SK-N-SH (cell line): ENCODE results near the gene HNRNPH3. TPM values are rescaled to one million over a fixed set of nuclear protein-coding genes. Genes with fewer than 3 reads are reported as not detected.

ENCODE experiments used
- CTCF ChIA-PET: fragments of 300-600, 350-600 bp; formaldehyde crosslinking; extraction: SDS; loops from one replicate; lab custom pipeline; 2021; lab: Yijun Ruan, JAX
- POLR2A ChIA-PET: fragments of 350-600 bp; sonication (Branson Sonifier 250); formaldehyde crosslinking; extraction: SDS; loops from one replicate; lab custom pipeline; 2020; ENCODE audit warnings: antibody characterized with exemption, inconsistent platforms; lab: Yijun Ruan, JAX
- DNase-seq: peaks from one replicate; pipeline ENCODE4 v3.0.0; 2012
- H2AFZ ChIP-seq: fragments of 200-600 bp; sonication (generic); 2 replicates; pipeline ENCODE4 v1.8.1; 2016; ENCODE audit warnings: antibody characterized with exemption, mild to moderate bottlenecking, low read depth
- H3F3A ChIP-seq: fragments of 200-600 bp; sonication (generic); replicated peaks from 2 replicates; pipeline ENCODE3; 2016; ENCODE audit warnings: antibody characterized with exemption, mild to moderate bottlenecking; ENCODE audit not compliant: insufficient read depth
- H3K27ac ChIP-seq, 2 experiments: fragments of 200-500 bp in 1 of 2; fragments of 200-600 bp in 1 of 2; sonication (Bioruptor generic) in 1 of 2; sonication (generic), shearing (Covaris generic) in 1 of 2; 2 replicates each; pipeline versions ENCODE4 v1.5.1 to v1.6.1; 2014 to 2016; ENCODE audit warnings: low read depth in 2 of 2, inconsistent platforms in 1 of 2, low read length in 1 of 2, mild to moderate bottlenecking in 1 of 2, mixed read lengths in 1 of 2
- H3K27me3 ChIP-seq: fragments of 200-600 bp; sonication (generic), shearing (Covaris generic); 2 replicates; pipeline ENCODE4 v1.6.1; 2016; ENCODE audit warnings: mixed run types; ENCODE audit not compliant: insufficient read depth
- H3K36me3 ChIP-seq, 2 experiments: fragments of 200-500 bp in 1 of 2; fragments of 200-600 bp in 1 of 2; sonication (Bioruptor generic) in 1 of 2; sonication (generic) in 1 of 2; replicated peaks in 1 of 2; 2 replicates each; pipeline versions ENCODE3 to v1.5.1; 2014 to 2016; ENCODE audit warnings: low read length in 1 of 2, mild to moderate bottlenecking in 1 of 2; ENCODE audit not compliant: insufficient read depth in 2 of 2, control insufficient read depth in 1 of 2
- H3K4me1 ChIP-seq, 2 experiments: fragments of 200-500 bp in 1 of 2; fragments of 200-600 bp in 1 of 2; sonication (Bioruptor generic) in 1 of 2; sonication (generic), shearing (Covaris generic) in 1 of 2; 2 replicates each; pipeline versions ENCODE4 v1.5.1 to v1.6.1; 2014 to 2016; ENCODE audit warnings: low read depth in 1 of 2, low read length in 1 of 2, mixed run types in 1 of 2; ENCODE audit not compliant: insufficient read depth in 2 of 2, control insufficient read depth in 1 of 2
- H3K4me2 ChIP-seq: fragments of 200-600 bp; sonication (generic), shearing (Covaris generic); 2 replicates; pipeline ENCODE4 v1.6.1; 2017; ENCODE audit warnings: mixed run types
- H3K4me3 ChIP-seq, 2 experiments: fragments of 200-500 bp in 1 of 2; fragments of 200-600 bp in 1 of 2; sonication (Bioruptor generic) in 1 of 2; sonication (generic), shearing (Covaris generic) in 1 of 2; 2 replicates each; pipeline versions ENCODE4 v1.5.1 to v1.8.1; 2014 to 2016; ENCODE audit warnings: low read depth in 2 of 2, inconsistent platforms in 1 of 2, low read length in 1 of 2, mild to moderate bottlenecking in 1 of 2, mixed read lengths in 1 of 2, moderate library complexity in 1 of 2
- H3K79me2 ChIP-seq: fragments of 200-600 bp; sonication (generic); 2 replicates; pipeline ENCODE4 v1.8.1; 2017; ENCODE audit warnings: mild to moderate bottlenecking; ENCODE audit not compliant: insufficient read depth
- H3K9ac ChIP-seq: fragments of 200-600 bp; sonication (generic); 2 replicates; pipeline ENCODE4 v1.6.1; 2017; ENCODE audit warnings: mixed run types
- H3K9me2 ChIP-seq: fragments of 200-600 bp; sonication (generic); 2 replicates; pipeline ENCODE4 v1.6.1; 2017; ENCODE audit warnings: mixed run types
- H3K9me3 ChIP-seq: fragments of 200-600 bp; sonication (generic); 2 replicates; pipeline ENCODE4 v1.6.1; 2017; ENCODE audit warnings: mixed run types, mild to moderate bottlenecking, moderate library complexity
- H4K20me1 ChIP-seq: fragments of 200-600 bp; sonication (generic); 2 replicates; pipeline ENCODE4 v1.6.1; 2017; ENCODE audit warnings: mild to moderate bottlenecking, mixed run types; ENCODE audit not compliant: insufficient read depth
- CHD2 ChIP-seq: fragments of 150-350 bp; IDR thresholded peaks from 2 replicates; pipeline ENCODE4 v1.6.1; 2018; ENCODE audit warnings: low read length; ENCODE audit not compliant: partially characterized antibody
- EP300 ChIP-seq, 2 experiments: IDR thresholded peaks; 2 replicates each; pipeline versions ENCODE4 v1.4.0 to v1.6.1; 2012; ENCODE audit warnings: borderline replicate concordance in 1 of 2, low read depth in 1 of 2, low read length in 1 of 2
- FOSL2 ChIP-seq: IDR thresholded peaks from 2 replicates; pipeline ENCODE4 v1.4.0; 2012; ENCODE audit warnings: low read depth, mild to moderate bottlenecking, moderate library complexity, borderline replicate concordance
- FOXJ3 ChIP-seq: sonication (generic); formaldehyde crosslinking; IDR thresholded peaks from 2 replicates; pipeline ENCODE4 v1.5.1; 2020; ENCODE audit warnings: mild to moderate bottlenecking, missing genetic modification reagents
- GABPA ChIP-seq: IDR thresholded peaks from 2 replicates; pipeline ENCODE4 v1.4.0; 2012; ENCODE audit warnings: low read depth, mild to moderate bottlenecking
- GATA2 ChIP-seq: sonication (generic); formaldehyde crosslinking; IDR thresholded peaks from 2 replicates; pipeline ENCODE4 v1.5.0; 2020; ENCODE audit warnings: mild to moderate bottlenecking, missing genetic modification reagents
- IRF3 ChIP-seq: fragments of 150-350 bp; IDR thresholded peaks from 2 replicates; pipeline ENCODE4 v1.6.1; 2016; ENCODE audit warnings: mild to moderate bottlenecking, low read depth, low read length
- MXI1 ChIP-seq: IDR thresholded peaks from 2 replicates; pipeline ENCODE4 v1.6.1; 2012; ENCODE audit warnings: mild to moderate bottlenecking, low read depth, low read length, improper control_type of control experiment
- NFIC ChIP-seq: IDR thresholded peaks from 2 replicates; pipeline ENCODE4 v1.4.0; 2012; ENCODE audit warnings: borderline replicate concordance
- NRF1 ChIP-seq: IDR thresholded peaks from 2 replicates; pipeline ENCODE4 v1.6.1; 2012; ENCODE audit warnings: low read depth, mild to moderate bottlenecking, low read length
- POLR2AphosphoS5 ChIP-seq: IDR thresholded peaks from 2 replicates; pipeline ENCODE4 v1.6.1; 2012; ENCODE audit warnings: low read depth, low read length
- REST ChIP-seq: IDR thresholded peaks from 2 replicates; pipeline ENCODE4 v1.6.1; 2012; ENCODE audit warnings: mild to moderate bottlenecking, low read depth, low read length, moderate library complexity
- RFX5 ChIP-seq: IDR thresholded peaks from 2 replicates; pipeline ENCODE4 v1.6.1; 2012; ENCODE audit warnings: mild to moderate bottlenecking, improper control_type of control experiment, low read length
- SMC3 ChIP-seq: IDR thresholded peaks from 2 replicates; pipeline ENCODE4 v1.6.1; 2012; ENCODE audit warnings: low read depth, low read length, improper control_type of control experiment
- TAF1 ChIP-seq: IDR thresholded peaks from 2 replicates; pipeline ENCODE4 v1.6.1; 2012; ENCODE audit warnings: low read depth, mild to moderate bottlenecking, low read length, moderate library complexity, borderline replicate concordance
- TEAD4 ChIP-seq: IDR thresholded peaks from 2 replicates; pipeline ENCODE4 v1.4.0; 2012; ENCODE audit warnings: mild to moderate bottlenecking, borderline replicate concordance; ENCODE audit not compliant: insufficient read depth
- USF2 ChIP-seq: fragments of 150-350 bp; IDR thresholded peaks from 2 replicates; pipeline ENCODE4 v1.6.1; 2017; ENCODE audit warnings: antibody characterized with exemption, low read length, low read depth, borderline replicate concordance
- YY1 ChIP-seq: IDR thresholded peaks from 2 replicates; pipeline ENCODE4 v1.4.0; 2012; ENCODE audit warnings: low read depth, mild to moderate bottlenecking
- WGBS: methylation state at CpG from one replicate; pipeline ENCODE4 v1.1.6; 2017; ENCODE audit warnings: low lambda C conversion rate; 5-methylcytosine and 5-hydroxymethylcytosine counted together
- polyA plus RNA-seq, 3 experiments: library from polyadenylated mRNA; depleted of rRNA; stranded (reverse); fragments of >200 nt; gene quantifications; 2 replicates each; pipeline ENCODE4 v1.2.3, GENCODE V29; 2012
- TF ChIP-seq, protein P1 (sequence below): fragments of 200-600 bp; sonication (generic); IDR thresholded peaks from 2 replicates; pipeline ENCODE4 v1.6.1; 2017; ENCODE audit warnings: antibody characterized with exemption, mild to moderate bottlenecking, moderate library complexity
- TF ChIP-seq, protein P2 (sequence below): IDR thresholded peaks from 2 replicates; pipeline ENCODE4 v1.4.0; 2012; ENCODE audit warnings: low read depth, borderline replicate concordance
- TF ChIP-seq, protein P3 (sequence below): IDR thresholded peaks from 2 replicates; pipeline ENCODE4; 2012

HNRNPH3 gene
- 58.4 and 73.0 TPM in 2 replicates for polyA plus RNA-seq (2012; rRNA removed)
- 98.3 and 151 TPM in 2 replicates for polyA plus RNA-seq (2012; cell fraction: cytosol; rRNA removed)
- 23.9 and 53.9 TPM in 2 replicates for polyA plus RNA-seq (2012; cell fraction: nucleus; rRNA removed)

DNA sequence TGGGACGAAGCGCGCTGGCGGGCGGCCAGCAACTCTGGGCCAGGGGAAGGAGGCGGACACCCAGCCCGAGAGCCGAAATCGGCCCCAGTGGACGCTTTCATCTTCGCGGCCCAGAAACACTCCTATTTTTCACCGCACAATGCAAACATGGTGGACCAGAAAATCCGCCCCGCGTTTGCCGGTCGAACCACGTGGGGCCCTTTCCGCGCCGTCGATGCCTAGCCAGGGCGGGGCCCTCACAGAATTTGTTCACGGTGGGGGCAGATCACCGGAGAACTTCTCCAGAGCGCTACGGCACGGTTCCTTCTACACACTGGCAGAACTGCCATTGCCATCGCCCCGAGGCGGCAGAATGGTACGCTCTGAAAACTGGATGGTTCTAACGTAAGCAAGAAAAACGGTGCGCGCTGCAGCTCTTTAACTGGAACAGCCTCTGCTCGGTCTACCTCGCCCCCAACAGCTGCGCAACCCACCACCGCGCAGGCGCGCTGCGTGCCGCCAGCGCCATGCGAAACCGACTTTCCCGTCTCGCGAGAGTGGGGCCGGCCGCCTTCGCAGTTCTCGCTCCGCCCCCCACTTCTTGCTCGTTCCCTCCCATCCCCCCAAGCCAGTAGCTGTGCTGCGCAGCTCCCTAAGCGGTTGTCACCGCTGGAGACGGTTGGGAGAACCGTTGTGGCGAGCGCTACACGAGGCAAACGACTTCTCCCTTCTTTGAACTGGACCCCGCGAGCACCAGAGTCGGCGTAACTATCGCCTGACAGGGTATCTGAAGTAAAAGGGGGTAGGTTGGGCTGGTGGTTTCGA, at the start of gene HNRNPH3:
TSS of gene HNRNPH3 (plus strand) at position 610 of the 804 bp plus-strand sequence. CDS start 5,158 bp downstream, outside the sequence.
- peak; percentile 95 for DNase-seq
- Histone ChIP-seq H3K9me2 (no peaks in the 10 kb centered on the region), H3K27ac (peak within 1 kb of the TSS; percentile 95 to 98), H3K79me2 (peaks cover 57% of the 10 kb centered on the region), H3K4me1 (peaks cover 27 to 35% of the 10 kb centered on the region in 2 experiments), H2AFZ (peak within 1 kb of the TSS; percentile 58), H4K20me1 (peaks cover 39% of the 10 kb centered on the region), H3K9ac (peak within 1 kb of the TSS; percentile 99), H3K4me3 (peak within 1 kb of the TSS; percentile 85 to 91), H3F3A (peaks cover 40% of the 10 kb centered on the region), H3K9me3 (no peaks in the 10 kb centered on the region), H3K36me3 (peaks cover 11 to 13% of the 10 kb centered on the region in 2 experiments), H3K4me2 (peak within 1 kb of the TSS; percentile 76), H3K27me3 (no peaks in the 10 kb centered on the region)
- 1% methylated on average over 47 of the region's 73 CpGs for WGBS
- CTCF ChIA-PET: interaction anchor here (0.5 to 3.2 kb wide), 11 partner anchors 10 to 566 kb away, joined by 3 to 26 read pairs (median 3); no protein-coding TSS in a partner anchor
- POLR2A ChIA-PET: interaction anchor here (0.7 to 1.4 kb wide), 12 partner anchors 9 to 448 kb away, joined by 3 to 11 read pairs (median 4); partner anchors contain the start of genes RUFY2 and SIRT1
- TF ChIP-seq YY1 (peak; percentile 24), IRF3 (no peak), POLR2AphosphoS5 (peak; percentile 99), NFIC (peak; percentile 78), MXI1 (peak; percentile 84), RFX5 (no peak), GATA2 (CRISPR knock-in tag) (no peak), EP300 (IDR thresholded peaks at IDR 0.05; ENCODE audit: borderline replicate concordance in 1 of 2, low read depth in 1 of 2, low read length in 1 of 2) (0 out of 4 replicates have a peak, but pooled peaks of 1 of the 2 experiments have one; percentile 3), TEAD4 (no peak), REST (peak; percentile 89), CHD2 (peak; percentile 100), GABPA (no peak), USF2 (no peak), FOSL2 (no peak), SMC3 (no peak), TAF1 (peak; percentile 100), FOXJ3 (CRISPR knock-in tag) (no peak), NRF1 (peak; percentile 87)
- TF ChIP-seq, protein P1, sequence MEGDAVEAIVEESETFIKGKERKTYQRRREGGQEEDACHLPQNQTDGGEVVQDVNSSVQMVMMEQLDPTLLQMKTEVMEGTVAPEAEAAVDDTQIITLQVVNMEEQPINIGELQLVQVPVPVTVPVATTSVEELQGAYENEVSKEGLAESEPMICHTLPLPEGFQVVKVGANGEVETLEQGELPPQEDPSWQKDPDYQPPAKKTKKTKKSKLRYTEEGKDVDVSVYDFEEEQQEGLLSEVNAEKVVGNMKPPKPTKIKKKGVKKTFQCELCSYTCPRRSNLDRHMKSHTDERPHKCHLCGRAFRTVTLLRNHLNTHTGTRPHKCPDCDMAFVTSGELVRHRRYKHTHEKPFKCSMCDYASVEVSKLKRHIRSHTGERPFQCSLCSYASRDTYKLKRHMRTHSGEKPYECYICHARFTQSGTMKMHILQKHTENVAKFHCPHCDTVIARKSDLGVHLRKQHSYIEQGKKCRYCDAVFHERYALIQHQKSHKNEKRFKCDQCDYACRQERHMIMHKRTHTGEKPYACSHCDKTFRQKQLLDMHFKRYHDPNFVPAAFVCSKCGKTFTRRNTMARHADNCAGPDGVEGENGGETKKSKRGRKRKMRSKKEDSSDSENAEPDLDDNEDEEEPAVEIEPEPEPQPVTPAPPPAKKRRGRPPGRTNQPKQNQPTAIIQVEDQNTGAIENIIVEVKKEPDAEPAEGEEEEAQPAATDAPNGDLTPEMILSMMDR: 0 out of 2 replicates have a peak, but pooled peaks have one; percentile 14
- TF ChIP-seq, protein P2, sequence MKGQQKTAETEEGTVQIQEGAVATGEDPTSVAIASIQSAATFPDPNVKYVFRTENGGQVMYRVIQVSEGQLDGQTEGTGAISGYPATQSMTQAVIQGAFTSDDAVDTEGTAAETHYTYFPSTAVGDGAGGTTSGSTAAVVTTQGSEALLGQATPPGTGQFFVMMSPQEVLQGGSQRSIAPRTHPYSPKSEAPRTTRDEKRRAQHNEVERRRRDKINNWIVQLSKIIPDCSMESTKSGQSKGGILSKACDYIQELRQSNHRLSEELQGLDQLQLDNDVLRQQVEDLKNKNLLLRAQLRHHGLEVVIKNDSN: peak; percentile 76; the same call in 1 of the 2 replicates
- TF ChIP-seq, protein P3, sequence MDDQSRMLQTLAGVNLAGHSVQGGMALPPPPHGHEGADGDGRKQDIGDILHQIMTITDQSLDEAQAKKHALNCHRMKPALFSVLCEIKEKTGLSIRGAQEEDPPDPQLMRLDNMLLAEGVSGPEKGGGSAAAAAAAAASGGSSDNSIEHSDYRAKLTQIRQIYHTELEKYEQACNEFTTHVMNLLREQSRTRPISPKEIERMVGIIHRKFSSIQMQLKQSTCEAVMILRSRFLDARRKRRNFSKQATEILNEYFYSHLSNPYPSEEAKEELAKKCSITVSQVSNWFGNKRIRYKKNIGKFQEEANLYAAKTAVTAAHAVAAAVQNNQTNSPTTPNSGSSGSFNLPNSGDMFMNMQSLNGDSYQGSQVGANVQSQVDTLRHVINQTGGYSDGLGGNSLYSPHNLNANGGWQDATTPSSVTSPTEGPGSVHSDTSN: peak; percentile 21; the same call in 1 of the 2 replicates
